Glomerular visceral epithelial cell (primary cell): ENCODE results near the gene NATD1.

Experiments used
- DNase-seq: peaks from one replicate; pipeline ENCODE4 v3.0.0-alpha.2; 2016; ENCODE audit errors: extremely low spot score

Gene NATD1

DNA sequence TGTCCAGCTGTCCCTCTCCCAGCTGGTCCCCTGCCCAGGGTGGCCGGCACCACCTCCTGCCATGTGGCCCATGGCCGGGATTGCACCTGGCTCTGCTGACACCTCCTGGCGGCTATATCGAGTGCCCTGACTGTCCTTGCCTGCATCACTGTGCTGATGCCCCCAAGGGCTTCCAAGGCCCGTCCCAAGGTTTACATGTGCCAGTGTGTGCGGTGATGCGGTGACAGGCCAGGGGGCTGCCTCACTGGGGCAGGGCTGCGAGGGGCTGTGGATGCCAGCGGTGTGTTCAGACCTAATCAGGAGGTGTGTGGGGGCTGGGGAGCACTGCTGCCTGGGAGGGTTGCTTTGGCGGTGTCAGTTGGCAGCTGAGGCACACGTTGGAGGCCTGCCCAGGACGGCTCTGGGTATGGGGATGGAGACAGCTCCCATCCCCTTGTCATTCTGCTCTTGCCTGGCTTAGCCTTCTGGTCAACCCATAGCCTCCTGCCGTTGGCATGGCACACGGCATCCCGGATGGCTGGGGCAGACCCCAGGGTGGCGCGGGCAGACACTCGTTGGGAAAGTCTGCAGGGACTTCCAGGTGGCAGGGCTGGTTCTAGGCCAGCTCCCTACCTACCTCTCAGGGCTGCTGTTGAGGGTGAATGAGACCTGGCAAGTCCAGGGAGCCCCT lies 36.8 kb upstream of the NATD1 start:
- DNase-seq: no peak

GRCh38 chr17:21289175-21289901 lies 36.1 kb upstream of the NATD1 start:
- DNase-seq: no peak

GRCh38 chr17:21288571-21289017 lies 35.4 kb upstream of the NATD1 start:
- DNase-seq: peak; percentile 34

DNA sequence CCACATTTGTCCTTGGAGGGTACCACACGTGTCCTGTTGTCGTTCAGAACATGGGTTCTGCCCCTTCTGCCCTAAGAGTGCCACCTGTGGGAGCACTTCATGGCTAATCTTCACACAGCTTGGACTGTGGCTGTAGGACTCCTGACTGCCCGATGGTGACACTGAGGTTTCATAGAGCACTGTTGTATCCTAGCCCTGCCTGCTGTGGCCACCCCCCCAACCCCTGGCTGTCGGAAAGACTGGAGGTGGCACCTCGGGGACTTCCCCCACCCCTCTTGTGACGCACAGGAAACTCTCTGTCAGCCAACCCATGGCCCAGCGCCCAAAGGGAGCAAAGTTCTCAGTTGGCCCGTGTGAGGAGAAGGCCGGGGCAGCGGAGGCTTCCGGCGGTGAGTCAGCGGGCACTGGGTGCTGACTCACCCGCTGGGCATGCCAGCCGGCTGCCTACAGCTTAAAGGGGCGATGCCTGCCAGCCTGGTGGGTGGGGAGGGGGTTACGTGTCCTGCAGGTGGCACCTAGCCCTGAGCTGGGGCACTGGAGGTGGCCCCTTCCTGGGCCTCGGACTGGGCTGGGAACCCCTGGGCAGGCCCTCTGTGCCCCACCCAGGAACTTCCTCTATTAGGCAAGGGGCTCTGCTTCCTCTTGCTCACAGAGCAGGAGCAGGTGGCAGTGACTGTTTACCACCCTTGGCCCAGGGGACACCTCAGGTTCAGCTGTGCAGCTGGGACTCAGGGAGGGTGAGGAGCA lies 34.7 kb upstream of the NATD1 start:
- peak; percentile 98 for DNase-seq

GRCh38 chr17:21286909-21287702 lies 33.9 kb upstream of the NATD1 start:
- no peak for DNase-seq

- DNase-seq: peak; percentile 94
Observed at GRCh38 chr17:21286066-21286770, 33.0 kb upstream of the NATD1 start.

GRCh38 chr17:21285164-21286065 lies 32.2 kb upstream of the NATD1 start:
- peak; percentile 52 for DNase-seq

- DNase-seq: peak; percentile 99
Observed at GRCh38 chr17:21284319-21285163, 31.3 kb upstream of the NATD1 start, which contains the start of gene MAP2K3. MAP2K3 (plus strand) TSS chr17:21284711; CDS start chr17:21284921, 210 bp downstream.

DNA sequence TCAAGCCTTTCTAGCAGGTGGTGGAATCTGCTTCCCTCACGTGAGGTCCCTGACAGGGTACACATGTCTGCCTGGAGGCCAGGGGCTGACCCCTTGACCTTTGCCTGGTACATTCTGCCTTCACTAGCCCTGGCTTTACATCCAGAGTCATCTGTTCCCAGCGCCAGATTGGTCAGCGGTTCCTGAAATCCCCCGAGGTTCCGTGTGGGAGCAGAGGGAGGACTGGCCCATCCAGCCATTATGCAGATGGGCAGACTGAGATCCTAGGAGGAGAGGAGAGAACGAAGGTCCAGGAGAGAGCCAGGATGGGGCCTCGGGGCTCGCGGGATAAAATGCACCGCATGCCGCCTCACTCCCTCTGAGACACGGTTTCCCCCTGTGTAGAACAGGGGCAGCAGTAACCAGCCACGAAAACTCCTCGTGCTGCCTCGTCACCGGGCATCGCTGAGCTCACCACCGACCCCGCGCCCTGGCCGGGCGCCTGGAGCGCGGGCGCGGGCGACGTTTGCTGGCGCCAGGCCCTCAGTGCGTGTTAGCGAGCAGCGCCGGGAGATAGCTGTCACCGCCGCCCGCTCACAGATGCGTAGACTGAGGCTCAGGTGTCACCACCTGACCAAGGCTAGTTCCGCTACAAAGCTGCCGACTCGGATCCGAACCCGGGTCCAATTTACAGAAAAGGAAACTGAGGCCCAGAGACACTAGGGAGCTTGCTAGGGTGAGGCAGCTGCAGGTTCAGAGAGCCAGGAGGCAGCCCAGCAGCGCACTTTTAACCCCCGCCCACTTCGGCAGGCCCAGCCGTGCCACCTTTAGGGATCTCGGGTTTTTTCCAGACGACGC lies 30.5 kb upstream of the NATD1 start:
- DNase-seq: no peak

DNA sequence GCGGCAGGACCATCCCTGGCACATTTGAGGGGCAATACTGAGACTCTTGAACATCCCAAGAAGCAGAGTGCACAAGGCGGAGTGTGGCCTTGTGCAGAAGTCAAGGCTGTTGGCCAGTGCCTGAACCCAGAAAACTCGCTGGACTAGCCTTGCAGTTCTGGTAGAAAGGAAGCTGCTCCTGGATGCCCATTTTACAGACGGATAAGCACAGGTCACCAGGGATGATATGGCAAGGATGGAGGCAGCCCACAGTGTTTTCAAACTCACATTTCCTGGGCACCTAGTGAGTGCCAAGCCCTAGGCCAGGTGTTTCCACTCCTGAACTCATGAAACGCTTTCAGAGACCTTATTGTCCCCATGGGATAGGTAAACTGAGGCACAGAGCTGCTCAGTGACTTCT lies 29.6 kb upstream of the NATD1 start:
- DNase-seq: no peak

- peak; percentile 89 for DNase-seq
Observed at GRCh38 chr17:21282231-21282630, 29.0 kb upstream of the NATD1 start.

DNA sequence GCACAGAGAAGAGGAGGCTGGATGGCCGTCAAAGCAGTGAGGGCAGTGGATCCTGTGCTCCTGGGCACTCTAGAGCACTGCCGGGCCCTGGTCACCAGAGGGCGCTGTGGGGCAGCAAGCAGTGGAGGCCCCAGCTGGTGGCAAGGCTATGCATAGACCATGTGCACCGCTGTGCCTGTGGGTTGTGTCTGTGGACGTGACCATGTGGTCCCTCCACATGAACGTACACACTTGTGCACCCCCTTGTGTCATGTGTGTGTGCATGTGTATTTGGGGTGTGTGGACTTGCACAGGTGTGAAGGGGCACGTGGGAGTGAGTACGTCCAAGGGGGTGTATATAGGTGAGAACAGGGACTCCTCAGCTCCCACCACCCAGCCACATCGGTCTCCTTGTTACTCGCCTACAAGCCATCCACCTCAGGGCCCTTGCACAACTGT lies 26.9 kb upstream of the NATD1 start:
- peak; percentile 82 for DNase-seq

GRCh38 chr17:21279582-21279981 lies 26.4 kb upstream of the NATD1 start:
- no peak for DNase-seq

GRCh38 chr17:21279198-21279535 lies 26.0 kb upstream of the NATD1 start:
- DNase-seq: no peak

DNA sequence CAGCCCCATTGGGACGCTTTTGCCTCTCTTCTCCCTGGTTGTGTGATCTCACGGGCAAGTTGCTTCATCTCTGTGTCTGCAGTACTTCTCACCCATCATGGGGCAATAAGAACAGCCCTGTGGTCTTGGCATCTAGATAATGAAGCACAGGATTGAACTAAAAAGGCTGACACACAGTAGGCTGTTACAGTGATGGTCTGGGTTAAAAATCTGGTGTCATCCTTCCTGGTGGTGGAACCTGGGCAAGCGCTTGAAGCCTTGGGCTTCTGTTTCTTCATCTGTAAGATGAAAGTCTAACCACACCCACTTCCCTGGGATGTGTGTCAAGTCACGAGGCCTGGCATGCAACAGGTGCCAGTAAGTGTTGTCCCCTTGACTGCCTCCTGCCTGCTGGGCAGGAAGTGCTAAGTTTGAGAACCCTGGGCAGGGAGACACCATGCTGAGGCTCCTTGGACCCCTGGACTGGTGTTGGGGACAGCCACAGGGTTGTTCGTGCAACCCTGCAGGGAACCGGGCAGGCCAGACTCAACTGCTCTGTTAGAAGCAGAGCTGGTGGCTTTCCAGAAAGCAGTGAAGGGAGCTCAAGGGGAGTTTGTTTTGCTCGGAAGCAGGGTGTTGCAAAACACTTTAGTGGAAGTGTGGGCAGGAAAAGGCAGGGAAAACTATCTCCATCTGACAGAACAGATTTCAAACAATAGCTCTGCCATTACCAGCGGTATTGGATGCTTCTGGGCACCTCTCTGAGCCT lies 25.4 kb upstream of the NATD1 start:
- no peak for DNase-seq

GRCh38 chr17:21277332-21277731 lies 24.1 kb upstream of the NATD1 start:
- DNase-seq: no peak

DNA sequence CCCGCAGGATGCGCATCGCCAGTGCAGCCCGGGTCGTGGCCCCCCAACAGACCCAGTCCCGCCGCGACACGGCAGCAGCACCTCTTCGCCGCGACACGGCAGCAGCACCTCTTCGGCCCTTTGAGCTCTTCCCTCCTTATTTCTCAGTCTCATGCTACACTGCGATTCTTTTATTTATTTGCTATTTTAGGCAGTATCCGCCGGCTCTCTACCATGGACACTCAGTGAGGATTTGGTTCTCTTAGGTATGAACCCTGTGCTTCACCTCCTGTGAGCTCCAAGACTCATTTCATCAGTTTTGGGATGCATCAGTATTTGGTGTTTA lies 23.0 kb upstream of the NATD1 start:
- no peak for DNase-seq
